Measurements from ENCODE around the gene ABCB6.

ABCB6 gene

DNA sequence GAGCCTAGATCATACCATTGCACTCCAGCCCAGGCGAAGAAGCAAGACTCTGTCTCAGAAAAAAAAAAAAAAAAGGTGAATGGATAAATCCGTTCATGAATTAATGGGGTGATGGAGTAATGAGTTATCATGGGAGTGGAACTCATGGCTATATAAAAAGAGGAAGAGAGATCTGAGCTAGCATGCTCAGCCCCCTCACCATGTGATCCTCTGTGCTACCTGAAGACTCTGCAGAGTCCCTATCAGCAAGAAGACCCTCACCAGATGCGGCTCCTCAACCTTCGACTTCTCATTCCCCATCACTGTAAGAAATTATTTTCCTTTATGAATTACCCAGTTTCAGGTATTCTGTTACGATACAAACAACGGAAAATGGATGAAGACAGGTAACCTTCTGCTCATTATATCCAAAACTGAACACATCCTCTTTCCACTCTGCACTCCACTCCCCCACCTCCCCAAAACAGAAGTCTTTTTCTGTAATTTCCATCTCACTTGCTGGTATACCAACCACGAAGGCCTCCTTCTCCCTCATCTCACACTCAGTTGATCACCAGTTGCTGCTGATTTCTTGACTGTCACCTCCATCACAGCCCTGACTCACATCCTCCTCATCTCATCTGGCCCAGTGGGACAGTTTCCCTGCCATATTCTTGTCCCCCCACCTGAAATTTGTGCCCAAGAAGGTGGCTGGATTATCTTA, 31.9 kb downstream of the ABCB6 start:
- DNase-seq (ENCODE audit: low read depth in 4 of 4, low spot score in 1 of 4): no peak

DNA sequence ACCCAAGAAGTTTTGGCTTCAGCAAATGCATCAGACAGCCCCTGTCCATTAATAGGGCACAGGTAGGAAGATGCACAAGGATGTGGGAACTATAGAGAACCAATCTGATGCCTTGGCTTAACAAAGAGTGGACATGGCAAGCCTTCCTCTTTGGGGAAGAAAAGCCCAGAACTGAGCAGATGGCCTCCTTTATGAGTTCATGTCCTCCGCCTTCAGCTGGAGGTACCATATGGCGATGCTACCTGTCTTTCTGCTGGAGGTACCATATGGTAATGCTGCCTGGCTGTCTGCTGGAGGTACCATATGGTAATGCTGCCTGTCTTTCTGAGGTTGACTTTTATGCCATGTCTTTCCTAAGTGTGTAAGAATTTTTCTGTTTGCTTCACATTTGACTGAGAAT, 34.6 kb downstream of the ABCB6 start:
- DNase-seq (ENCODE audit: low read depth in 4 of 4, low spot score in 1 of 4): no peak

DNA sequence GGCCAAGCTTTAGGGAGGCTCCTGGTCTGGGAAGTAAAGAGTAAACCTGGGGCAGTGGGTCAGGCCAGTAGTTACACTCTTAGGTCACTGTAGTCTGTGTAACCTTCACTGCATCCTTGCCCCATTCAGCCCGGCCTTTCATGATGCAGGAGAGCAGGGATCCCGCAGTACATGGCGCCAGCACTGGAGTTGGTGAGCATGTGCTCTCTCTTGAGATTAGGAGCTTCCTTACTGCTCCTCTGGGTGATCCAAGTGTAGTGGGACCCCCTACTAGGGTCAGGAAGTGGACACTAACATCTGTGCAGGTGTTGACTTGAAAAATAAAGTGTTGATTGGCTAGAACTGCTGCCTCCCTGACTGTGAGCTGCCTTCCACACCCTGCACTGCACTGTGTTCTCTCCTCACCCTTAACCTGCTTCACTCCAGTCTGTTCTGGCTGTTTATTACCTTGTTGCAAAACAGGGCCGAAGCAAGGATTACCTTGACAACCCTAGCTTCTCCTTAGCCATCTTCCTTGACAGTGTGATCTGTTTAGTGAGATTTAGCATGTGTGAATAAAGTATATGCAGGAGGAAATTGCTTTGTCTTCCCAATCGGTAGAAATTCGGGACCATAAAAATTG, 35.5 kb downstream of the ABCB6 start:
- DNase-seq (ENCODE audit: low read depth in 4 of 4, low spot score in 1 of 4): no peak

DNA sequence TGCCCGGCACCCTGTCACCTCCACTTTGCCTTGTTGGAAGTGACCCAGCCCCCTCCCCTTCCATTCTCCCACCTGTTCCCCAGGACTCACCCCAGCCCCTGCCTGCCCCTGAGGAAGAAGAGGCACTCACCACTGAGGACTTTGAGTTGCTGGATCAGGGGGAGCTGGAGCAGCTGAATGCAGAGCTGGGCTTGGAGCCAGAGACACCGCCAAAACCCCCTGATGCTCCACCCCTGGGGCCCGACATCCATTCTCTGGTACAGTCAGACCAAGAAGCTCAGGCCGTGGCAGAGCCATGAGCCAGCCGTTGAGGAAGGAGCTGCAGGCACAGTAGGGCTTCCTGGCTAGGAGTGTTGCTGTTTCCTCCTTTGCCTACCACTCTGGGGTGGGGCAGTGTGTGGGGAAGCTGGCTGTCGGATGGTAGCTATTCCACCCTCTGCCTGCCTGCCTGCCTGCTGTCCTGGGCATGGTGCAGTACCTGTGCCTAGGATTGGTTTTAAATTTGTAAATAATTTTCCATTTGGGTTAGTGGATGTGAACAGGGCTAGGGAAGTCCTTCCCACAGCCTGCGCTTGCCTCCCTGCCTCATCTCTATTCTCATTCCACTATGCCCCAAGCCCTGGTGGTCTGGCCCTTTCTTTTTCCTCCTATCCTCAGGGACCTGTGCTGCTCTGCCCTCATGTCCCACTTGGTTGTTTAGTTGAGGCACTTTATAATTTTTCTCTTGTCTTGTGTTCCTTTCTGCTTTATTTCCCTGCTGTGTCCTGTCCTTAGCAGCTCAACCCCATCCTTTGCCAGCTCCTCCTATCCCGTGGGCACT, 36.2 kb downstream of the ABCB6 start:
- DNase-seq (ENCODE audit: low read depth in 4 of 4, low spot score in 1 of 4): no peak

GRCh38 chr2:219181531-219181930, 37.2 kb downstream of the ABCB6 start:
- DNase-seq (ENCODE audit: low read depth in 4 of 4, low spot score in 1 of 4): no peak

- DNase-seq (ENCODE audit: low read depth in 4 of 4, low spot score in 1 of 4): no peak
Observed at GRCh38 chr2:219180961-219181360, 37.8 kb downstream of the ABCB6 start.

GRCh38 chr2:219179601-219180465, 38.9 kb downstream of the ABCB6 start:
- DNase-seq (ENCODE audit: low read depth in 4 of 4, low spot score in 1 of 4): no peak

DNA sequence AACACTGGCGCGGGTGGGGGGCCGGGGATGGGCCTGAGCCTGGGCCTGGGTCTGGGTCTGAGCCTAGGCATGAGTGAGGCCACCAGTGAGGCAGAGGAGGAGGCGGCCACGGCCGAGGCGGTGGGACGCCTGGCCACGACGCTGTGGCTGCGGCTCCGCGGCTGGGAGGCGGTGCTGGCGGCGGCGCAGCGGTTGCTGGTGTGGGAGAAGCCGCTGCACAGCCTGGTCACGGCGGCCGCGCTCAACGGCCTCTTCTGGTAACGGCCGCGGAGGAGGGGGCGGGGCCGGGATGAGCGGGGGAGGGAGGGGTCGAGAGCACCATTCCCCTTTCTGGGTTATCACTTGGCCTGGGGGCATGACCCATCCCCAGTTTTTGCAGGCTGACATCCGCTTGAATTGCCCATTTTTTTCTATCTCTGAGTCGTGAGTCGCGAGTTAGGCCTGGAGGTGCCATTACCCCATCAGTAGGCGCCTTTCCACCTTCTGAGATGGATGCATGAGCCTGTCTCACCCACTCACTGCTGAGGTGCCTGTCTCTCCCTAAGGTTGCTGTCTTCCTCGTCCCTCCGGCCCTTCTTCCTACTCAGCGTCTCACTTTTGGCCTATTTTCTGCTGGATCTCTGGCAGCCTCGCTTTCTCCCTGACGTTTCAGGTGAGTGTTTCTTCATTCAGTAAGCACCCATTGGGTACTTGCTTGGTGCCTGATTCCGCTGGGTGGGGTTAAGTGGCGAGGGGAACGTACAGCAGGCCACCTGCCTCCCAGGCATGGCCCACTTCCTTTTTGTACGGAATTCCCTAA, 40.2 kb downstream of the ABCB6 start:
- DNase-seq (ENCODE audit: low read depth in 4 of 4, low spot score in 1 of 4): no peak

- DNase-seq (ENCODE audit: low read depth in 4 of 4, low spot score in 1 of 4): peak; percentile 49 to 68 (median 56)
Observed at GRCh38 chr2:219177552-219178376, 41.0 kb downstream of the ABCB6 start, which contains the start of gene RETREG2. RETREG2 (plus strand) TSS chr2:219178275; CDS start chr2:219178353, 78 bp downstream.

DNA sequence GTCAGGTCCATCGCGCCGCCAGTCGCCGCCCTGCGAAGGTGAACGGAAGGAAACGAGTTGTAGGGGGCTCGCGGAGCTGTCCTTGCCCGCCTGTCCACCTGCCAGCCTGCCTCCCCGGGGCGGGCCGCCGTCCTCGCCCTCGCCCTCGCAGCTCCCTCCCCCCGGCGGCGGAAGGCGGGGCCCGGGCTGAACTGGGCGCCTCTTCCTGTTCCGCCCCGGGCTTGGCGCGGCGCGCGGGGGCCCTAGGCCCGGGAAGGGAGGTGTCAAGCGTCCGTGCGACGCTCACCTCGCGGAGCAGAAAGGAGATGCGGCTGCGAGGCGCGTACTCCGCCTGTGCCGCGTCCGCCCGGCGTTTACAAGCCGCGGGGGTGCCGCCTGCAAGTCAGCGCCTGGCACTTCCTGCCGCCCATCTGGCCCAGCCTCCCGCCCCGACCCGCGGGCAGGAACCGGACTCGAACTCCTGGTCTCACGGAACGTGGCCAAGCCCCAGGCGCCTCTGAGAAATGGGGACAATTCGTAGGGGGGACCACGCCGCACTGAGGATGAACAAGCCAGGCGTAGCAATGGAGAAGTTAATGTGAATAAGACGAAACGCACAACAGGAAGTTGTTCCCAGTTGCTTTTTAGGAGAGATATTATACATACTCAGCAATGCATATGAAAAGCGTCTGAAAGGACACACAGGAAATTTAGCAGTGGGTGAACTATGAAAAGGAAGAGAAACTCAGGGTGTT, 41.8 kb downstream of the ABCB6 start, which contains the start of gene CNPPD1:
CNPPD1 (minus strand) TSS at position 108 of the 734 bp plus-strand sequence; CDS start at position 11, 97 bp downstream.
- peak; percentile 67 to 84 (median 70) for DNase-seq (ENCODE audit: low read depth in 4 of 4, low spot score in 1 of 4)

DNA sequence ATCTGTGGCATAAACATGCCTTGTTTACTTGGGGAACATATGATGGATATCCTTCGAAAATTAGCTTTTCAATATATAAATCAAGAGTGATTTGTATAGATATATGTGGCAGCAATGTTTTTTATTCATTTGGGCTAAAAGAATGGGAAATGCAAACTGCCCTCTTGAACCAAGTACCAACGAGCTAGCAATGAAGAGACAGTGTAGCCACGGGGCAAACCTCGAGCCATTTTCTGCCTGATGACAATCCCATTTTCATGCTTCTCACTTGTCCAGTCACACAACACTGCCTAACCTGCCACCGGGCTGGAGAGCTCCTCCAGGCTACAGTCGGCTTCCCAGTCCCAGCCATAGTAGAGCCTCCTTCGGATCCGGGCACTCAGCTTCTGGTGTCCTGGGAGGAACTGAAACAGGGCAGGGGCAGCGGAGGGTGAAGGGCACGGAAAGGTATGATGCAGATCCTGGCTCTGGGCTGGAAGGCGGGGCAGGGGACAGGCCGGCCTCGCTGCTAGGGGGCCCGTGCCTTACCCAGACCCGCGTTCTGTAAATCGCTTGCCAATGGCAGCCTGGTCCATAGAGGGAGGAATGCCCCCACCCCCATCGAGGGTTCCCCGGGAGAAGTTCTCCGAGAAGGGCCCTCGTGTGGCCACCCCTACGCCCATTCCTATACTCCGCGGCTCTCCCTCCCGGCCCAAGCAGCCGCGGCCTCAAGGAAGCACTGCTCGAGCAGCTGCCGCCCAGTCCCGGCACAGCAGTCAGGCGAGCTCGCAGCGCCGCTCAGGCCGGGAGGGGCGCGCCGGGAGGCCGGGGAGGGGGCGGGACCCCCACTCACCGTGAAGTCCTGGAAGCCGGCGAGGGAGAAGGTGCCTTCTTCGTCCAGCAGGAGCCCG, 42.6 kb downstream of the ABCB6 start:
- DNase-seq (ENCODE audit: low read depth in 4 of 4, low spot score in 1 of 4): no peak

GRCh38 chr2:219175486-219175885, 43.3 kb downstream of the ABCB6 start:
- no peak for DNase-seq (ENCODE audit: low read depth in 4 of 4, low spot score in 1 of 4)

GRCh38 chr2:219174801-219175200, 44.0 kb downstream of the ABCB6 start:
- DNase-seq (ENCODE audit: low read depth in 4 of 4, low spot score in 1 of 4): no peak

DNA sequence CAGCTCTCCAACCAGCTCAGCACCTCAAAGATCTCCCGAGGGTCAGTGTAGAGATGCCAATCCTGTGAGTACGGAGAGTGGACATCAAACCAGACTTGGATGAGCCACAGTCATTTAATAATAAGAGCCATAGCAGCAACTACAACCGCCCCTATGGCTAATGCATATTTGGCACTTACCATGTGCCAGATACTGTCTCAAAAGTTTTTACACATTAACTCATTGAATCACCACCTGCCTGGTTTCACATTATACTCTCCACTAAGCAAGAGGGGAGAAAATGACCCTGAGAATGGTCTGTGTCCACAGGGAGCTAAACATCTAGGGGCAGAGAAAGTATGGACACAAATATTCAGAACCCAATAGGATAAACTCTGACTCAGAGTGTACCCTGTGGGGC, 44.6 kb downstream of the ABCB6 start:
- no peak for DNase-seq (ENCODE audit: low read depth in 4 of 4, low spot score in 1 of 4)

DNA sequence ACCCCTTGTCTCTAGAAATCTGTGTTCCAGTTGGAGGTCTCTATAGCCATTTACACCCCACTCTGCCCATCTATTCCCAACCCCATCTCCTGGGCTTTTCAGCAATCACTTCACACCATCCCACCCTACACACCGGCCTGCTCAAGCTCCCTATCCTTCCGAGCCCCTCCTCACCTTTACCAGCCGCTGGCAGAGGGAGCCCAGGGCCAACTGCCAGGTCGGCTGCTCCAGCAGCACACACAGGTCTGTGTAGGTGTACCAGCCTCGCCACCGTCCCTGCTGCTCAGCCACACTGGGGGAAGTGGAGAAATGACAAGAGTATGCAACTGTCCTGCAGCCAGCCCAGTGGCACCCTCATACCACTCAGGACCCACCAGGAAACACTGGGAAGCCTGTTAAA, 45.6 kb downstream of the ABCB6 start:
- DNase-seq (ENCODE audit: low read depth in 4 of 4, low spot score in 1 of 4): no peak

GRCh38 chr2:219172231-219173154, 46.3 kb downstream of the ABCB6 start:
- DNase-seq (ENCODE audit: low read depth in 4 of 4, low spot score in 1 of 4): no peak

All from stimulated activated CD4-positive, alpha-beta T cell treated with anti-CD3 and anti-CD28 coated beads, Interleukin-1b, Interleukin-23, amount 100 ng/mL, for 24 hours (primary cell).